Suprapubic skin (tissue), 4 donors: ENCODE measurements around the gene TBC1D5. TPM values are rescaled to one million over a fixed set of nuclear protein-coding genes. Genes with fewer than 3 reads are reported as not detected.

Experiments
- DNase-seq, 2 donors: peaks; one replicate each; pipeline ENCODE4 v3.0.0-alpha.2; 2019; ENCODE audit warnings: low spot score in 2 of 2
- H3K27ac ChIP-seq: fragments of 200-600 bp; sonication (generic); one replicate; pipeline ENCODE4 v1.5.1; 2019
- H3K27me3 ChIP-seq: fragments of 200-600 bp; sonication (generic); one replicate; pipeline ENCODE4 v1.5.1; 2019
- H3K36me3 ChIP-seq: fragments of 200-600 bp; sonication (generic); one replicate; pipeline ENCODE4 v1.5.1; 2019
- H3K4me1 ChIP-seq: fragments of 200-600 bp; sonication (generic); one replicate; pipeline ENCODE4 v1.5.1; 2019
- H3K4me3 ChIP-seq: fragments of 200-600 bp; sonication (generic); one replicate; pipeline ENCODE4 v1.5.1; 2019; ENCODE audit warnings: mild to moderate bottlenecking
- H3K9me3 ChIP-seq: fragments of 200-600 bp; sonication (generic); one replicate; pipeline ENCODE4 v1.5.1; 2019
- CTCF ChIP-seq, 2 donors: fragments of 200-600 bp in 1 of 2; fragments of 450-650 bp in 1 of 2; sonication (generic) in 1 of 2; IDR thresholded peaks; one replicate each; pipeline ENCODE4 v1.5.1; 2016 to 2019; ENCODE audit warnings: antibody characterized with exemption in 2 of 2, mild to moderate bottlenecking in 1 of 2, moderate library complexity in 1 of 2
- EP300 ChIP-seq: sonication (generic); formaldehyde crosslinking; IDR thresholded peaks from one replicate; pipeline ENCODE4 v1.6.1; 2017; ENCODE audit warnings: antibody characterized with exemption
- POLR2A ChIP-seq, 2 donors: fragments of 450-650 bp; IDR thresholded peaks; one replicate each; pipeline ENCODE4 v1.6.1; 2017; ENCODE audit warnings: antibody characterized with exemption in 2 of 2, mild to moderate bottlenecking in 2 of 2, moderate library complexity in 2 of 2
- POLR2AphosphoS5 ChIP-seq, 3 donors: sonication (generic); formaldehyde crosslinking; IDR thresholded peaks; one replicate each; pipeline ENCODE4 v1.6.1; 2017; ENCODE audit warnings: antibody characterized with exemption in 3 of 3
- WGBS: methylation state at CpG from one replicate; pipeline ENCODE4 v1.1.5; 2018; 5-methylcytosine and 5-hydroxymethylcytosine counted together
- total RNA-seq, 4 donors: library from RNA; depleted of rRNA; stranded (reverse); fragments of >200 nt; gene quantifications; one replicate each; pipeline ENCODE4 v1.1.0, GENCODE V29; 2016

Gene TBC1D5
- total RNA-seq, 4 donors from 2014 or later: 66.4 to 98.5 (median 79.9) TPM

- peaks cover 87% of the 10 kb centered on the region for H3K36me3 ChIP-seq
- TF ChIP-seq POLR2A (IDR thresholded peaks at IDR 0.05): no peak
- no peak for TF ChIP-seq CTCF (IDR thresholded peaks at IDR 0.05)
- TF ChIP-seq POLR2AphosphoS5 (IDR thresholded peaks at IDR 0.05): no peak
- no peak for TF ChIP-seq EP300
- WGBS: 90% methylated on average over 2 of the region's 2 CpGs
Measured at GRCh38 chr3:17162116-17162515, 580.3 kb downstream of the TBC1D5 start.

GRCh38 chr3:17160597-17160996 is 581.8 kb downstream of the TBC1D5 start:
- Histone ChIP-seq H3K27ac (no peak overlapping the region), H3K9me3 (no peaks in the 10 kb centered on the region), H3K4me1 (no peaks in the 10 kb centered on the region), H3K4me3 (no peak overlapping the region), H3K27me3 (no peaks in the 10 kb centered on the region), H3K36me3 (peaks cover 87% of the 10 kb centered on the region)
- 85% methylated on average over 4 of the region's 4 CpGs for WGBS
- DNase-seq: no peak
- TF ChIP-seq EP300 (no peak), POLR2AphosphoS5 (IDR thresholded peaks at IDR 0.05) (no peak), POLR2A (IDR thresholded peaks at IDR 0.05) (no peak), CTCF (IDR thresholded peaks at IDR 0.05) (no peak)

More at GRCh38 chr3:17162116-17162515, 580.3 kb downstream of the TBC1D5 start:
- no peak for DNase-seq
- H3K4me3 ChIP-seq: no peak overlapping the region
- H3K4me1 ChIP-seq: no peaks in the 10 kb centered on the region
- no peaks in the 10 kb centered on the region for H3K27me3 ChIP-seq
- H3K27ac ChIP-seq: no peak overlapping the region
- no peaks in the 10 kb centered on the region for H3K9me3 ChIP-seq

GRCh38 chr3:17158941-17159682 is 583.3 kb downstream of the TBC1D5 start:
- TF ChIP-seq POLR2A (IDR thresholded peaks at IDR 0.05) (no peak), EP300 (no peak), CTCF (IDR thresholded peaks at IDR 0.05) (no peak), POLR2AphosphoS5 (IDR thresholded peaks at IDR 0.05) (no peak)
- H3K4me3 ChIP-seq: no peak overlapping the region
- H3K27ac ChIP-seq: no peak overlapping the region
- peaks cover 87% of the 10 kb centered on the region for H3K36me3 ChIP-seq
- no peaks in the 10 kb centered on the region for H3K27me3 ChIP-seq
- whole genome bisulfite sequencing: 95% methylated on average over 6 of the region's 8 CpGs
- no peaks in the 10 kb centered on the region for H3K4me1 ChIP-seq
- peak in 1 of 2 donors; percentile 70 for DNase-seq
- H3K9me3 ChIP-seq: peaks cover 2% of the 10 kb centered on the region

- no peak overlapping the region for H3K4me3 ChIP-seq
- TF ChIP-seq CTCF (IDR thresholded peaks at IDR 0.05): no peak
- no peak for TF ChIP-seq POLR2A (IDR thresholded peaks at IDR 0.05)
- no peak for TF ChIP-seq EP300
- no peak for TF ChIP-seq POLR2AphosphoS5 (IDR thresholded peaks at IDR 0.05)
- H3K27me3 ChIP-seq: no peaks in the 10 kb centered on the region
- peaks cover 12% of the 10 kb centered on the region for H3K9me3 ChIP-seq
- no peak for DNase-seq
- WGBS: 71% methylated on average over 2 of the region's 2 CpGs
- no peak overlapping the region for H3K27ac ChIP-seq
- no peaks in the 10 kb centered on the region for H3K4me1 ChIP-seq
- peaks cover 90% of the 10 kb centered on the region for H3K36me3 ChIP-seq
Measured at GRCh38 chr3:17157713-17158112, 584.7 kb downstream of the TBC1D5 start.

- Histone ChIP-seq H3K4me3 (no peak overlapping the region), H3K36me3 (peaks cover 90% of the 10 kb centered on the region), H3K4me1 (no peaks in the 10 kb centered on the region), H3K27me3 (no peaks in the 10 kb centered on the region), H3K9me3 (peaks cover 14% of the 10 kb centered on the region), H3K27ac (no peak overlapping the region)
- TF ChIP-seq CTCF (IDR thresholded peaks at IDR 0.05): no peak
- TF ChIP-seq EP300: no peak
- TF ChIP-seq POLR2A (IDR thresholded peaks at IDR 0.05): no peak
- no peak for TF ChIP-seq POLR2AphosphoS5 (IDR thresholded peaks at IDR 0.05)
- 96% methylated on average over 10 of the region's 10 CpGs for WGBS
- DNase-seq: peak in 1 of 2 donors; percentile 56
Measured at GRCh38 chr3:17156864-17157263, 585.6 kb downstream of the TBC1D5 start.
